Colonic mucosa (tissue), 4 donors: ENCODE measurements around the gene HAND1. TPM values are rescaled to one million over a fixed set of nuclear protein-coding genes. Genes with fewer than 3 reads are reported as not detected.

Source experiments
- DNase-seq: peaks from one replicate; pipeline ENCODE4 v3.0.0-alpha.2; 2020
- H3K27ac ChIP-seq: fragments of 200-600 bp; one replicate; pipeline ENCODE4 v1.8.0; 2021
- H3K27me3 ChIP-seq: fragments of 200-600 bp; one replicate; pipeline ENCODE4 v1.8.0; 2021
- H3K36me3 ChIP-seq: fragments of 200-600 bp; one replicate; pipeline ENCODE4 v1.8.0; 2021
- H3K4me1 ChIP-seq: fragments of 200-600 bp; one replicate; pipeline ENCODE4 v1.8.0; 2021; ENCODE audit warnings: mild to moderate bottlenecking
- H3K4me3 ChIP-seq: fragments of 200-600 bp; one replicate; pipeline ENCODE4 v1.8.0; 2021
- H3K9ac ChIP-seq, 2 donors: one replicate each; pipeline ENCODE4 v1.7.0; 2013; ENCODE audit warnings: control low read depth in 2 of 2, low read depth in 2 of 2, low read length in 2 of 2
- H3K9me3 ChIP-seq: fragments of 200-600 bp; one replicate; pipeline ENCODE4 v1.8.0; 2021
- intact Hi-C: fragments of 100-400 bp; cut with DNase I; formaldehyde crosslinking; loops from one replicate; pipeline ENCODE4 v1.14.1; 2022
- total RNA-seq, 2 donors: library from RNA; stranded (reverse); fragmentation: NEBNext Ultra II Directional in 1 of 2; extraction: Animal tissue kit (Norgen Biotek cat#: 25700) in 1 of 2; gene quantifications; one replicate each; pipeline ENCODE4 v1.2.1, GENCODE V29; 2021
- TF ChIP-seq, protein P1 (sequence below): fragments of 200-600 bp; IDR thresholded peaks from one replicate; pipeline ENCODE4 v1.8.0; 2022; ENCODE audit warnings: antibody characterized with exemption, mild to moderate bottlenecking
- donor health status: healthy.
- donor health status: DM: no; HTN: no; CAD: no.
- donor health status: DM: no; HTN: no; CAD: no.

Gene HAND1
- total RNA-seq, 2 donors from 2014 or later: 4.6 TPM; not detected in 1

DNA sequence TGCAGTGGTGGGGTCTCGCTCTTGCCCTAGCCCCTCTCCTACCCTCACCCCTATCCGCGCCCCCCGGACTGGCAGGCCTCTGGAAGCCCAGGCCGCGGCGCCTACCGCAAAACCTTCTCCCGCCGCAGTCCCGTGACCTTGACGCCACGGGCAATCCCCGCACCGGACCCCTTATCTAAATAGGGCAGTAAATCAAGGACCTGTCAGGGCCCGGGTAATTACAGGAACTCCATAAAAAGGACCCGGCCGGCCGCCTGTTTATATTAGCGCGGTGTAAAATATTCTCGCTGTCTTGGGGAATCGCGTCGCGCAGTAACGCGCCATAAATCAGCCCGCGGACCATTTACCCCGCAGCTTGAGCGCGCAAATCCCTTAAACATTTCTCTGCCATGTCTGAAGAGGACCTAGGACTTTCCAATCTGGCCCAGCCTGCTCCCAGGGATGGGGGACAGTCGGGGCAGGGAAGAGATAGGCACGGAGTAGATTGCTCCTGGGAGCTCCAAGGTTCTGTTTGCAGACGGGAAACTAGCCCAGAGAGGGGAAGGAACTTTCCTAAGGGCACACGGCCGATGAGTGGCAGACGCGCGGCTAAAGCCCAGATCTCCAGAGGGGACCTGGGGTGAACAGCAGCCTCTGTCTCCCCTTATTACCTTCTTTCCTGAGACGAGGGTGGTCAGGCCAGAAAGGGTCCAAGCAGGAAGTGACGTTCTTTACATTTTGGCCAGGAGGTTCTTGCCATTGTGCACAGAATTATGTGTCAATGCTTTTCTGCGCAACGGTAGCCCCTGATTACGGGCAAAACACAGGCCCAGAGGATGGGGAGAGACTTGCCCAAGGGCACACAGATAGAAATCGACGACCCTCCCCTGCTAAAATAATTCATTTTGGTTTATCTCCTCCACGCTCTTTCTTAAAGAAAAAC, 4.8 kb upstream of the HAND1 start:
- Histone ChIP-seq H3K4me3 (no peak overlapping the region), H3K36me3 (no peaks in the 10 kb centered on the region), H3K9ac (no peak overlapping the region), H3K9me3 (no peaks in the 10 kb centered on the region), H3K27ac (no peak overlapping the region), H3K4me1 (peaks cover 2% of the 10 kb centered on the region), H3K27me3 (peaks cover 91% of the 10 kb centered on the region)
- DNase-seq: no peak
- intact Hi-C loops: no loop called here
- TF ChIP-seq, protein P1, sequence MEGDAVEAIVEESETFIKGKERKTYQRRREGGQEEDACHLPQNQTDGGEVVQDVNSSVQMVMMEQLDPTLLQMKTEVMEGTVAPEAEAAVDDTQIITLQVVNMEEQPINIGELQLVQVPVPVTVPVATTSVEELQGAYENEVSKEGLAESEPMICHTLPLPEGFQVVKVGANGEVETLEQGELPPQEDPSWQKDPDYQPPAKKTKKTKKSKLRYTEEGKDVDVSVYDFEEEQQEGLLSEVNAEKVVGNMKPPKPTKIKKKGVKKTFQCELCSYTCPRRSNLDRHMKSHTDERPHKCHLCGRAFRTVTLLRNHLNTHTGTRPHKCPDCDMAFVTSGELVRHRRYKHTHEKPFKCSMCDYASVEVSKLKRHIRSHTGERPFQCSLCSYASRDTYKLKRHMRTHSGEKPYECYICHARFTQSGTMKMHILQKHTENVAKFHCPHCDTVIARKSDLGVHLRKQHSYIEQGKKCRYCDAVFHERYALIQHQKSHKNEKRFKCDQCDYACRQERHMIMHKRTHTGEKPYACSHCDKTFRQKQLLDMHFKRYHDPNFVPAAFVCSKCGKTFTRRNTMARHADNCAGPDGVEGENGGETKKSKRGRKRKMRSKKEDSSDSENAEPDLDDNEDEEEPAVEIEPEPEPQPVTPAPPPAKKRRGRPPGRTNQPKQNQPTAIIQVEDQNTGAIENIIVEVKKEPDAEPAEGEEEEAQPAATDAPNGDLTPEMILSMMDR: no peak

DNA sequence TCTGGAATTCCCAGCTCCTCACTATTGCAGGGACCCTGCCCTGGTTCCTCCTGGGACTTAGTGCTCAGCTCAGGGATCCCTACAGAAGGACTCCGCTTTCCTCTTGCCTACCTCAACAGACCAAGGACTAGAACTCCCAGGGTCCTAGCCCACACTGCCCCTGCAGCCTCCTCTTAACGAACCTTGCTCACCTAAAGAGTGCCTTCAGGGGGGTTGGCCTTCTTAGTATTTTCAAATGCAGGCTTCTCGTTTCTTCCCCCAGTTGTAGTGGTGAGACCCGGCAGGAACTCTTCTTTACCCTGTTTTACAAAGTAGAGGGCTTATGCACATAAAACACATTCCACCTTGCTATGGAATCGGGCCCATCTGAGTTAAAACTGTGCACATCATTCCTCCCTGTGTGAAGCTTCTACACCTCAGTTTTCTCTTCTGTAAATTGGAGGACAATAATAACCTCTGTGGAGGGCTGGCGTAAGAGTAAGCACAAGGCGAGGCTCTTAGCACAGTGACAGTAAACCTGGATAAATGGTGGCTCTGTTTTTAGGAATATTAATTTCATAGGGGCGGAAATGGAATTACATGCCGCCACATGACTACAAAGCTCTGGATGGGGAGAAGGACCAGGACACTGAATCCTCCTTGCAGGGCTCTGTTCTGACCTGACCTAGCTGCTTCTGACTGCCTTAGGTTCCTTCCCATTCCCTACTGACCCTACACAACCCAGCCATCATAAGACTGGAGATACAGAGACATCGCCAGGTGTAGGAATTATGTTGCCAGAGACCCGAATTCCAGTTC, 3.8 kb upstream of the HAND1 start:
- H3K4me3 ChIP-seq: no peak overlapping the region
- TF ChIP-seq, protein P1: no peak
- H3K9me3 ChIP-seq: no peaks in the 10 kb centered on the region
- intact Hi-C loops: no loop called here
- H3K27me3 ChIP-seq: peaks cover 97% of the 10 kb centered on the region
- H3K27ac ChIP-seq: no peak overlapping the region
- no peak overlapping the region for H3K9ac ChIP-seq
- DNase-seq: no peak
- H3K36me3 ChIP-seq: no peaks in the 10 kb centered on the region
- peaks cover 7% of the 10 kb centered on the region for H3K4me1 ChIP-seq

DNA sequence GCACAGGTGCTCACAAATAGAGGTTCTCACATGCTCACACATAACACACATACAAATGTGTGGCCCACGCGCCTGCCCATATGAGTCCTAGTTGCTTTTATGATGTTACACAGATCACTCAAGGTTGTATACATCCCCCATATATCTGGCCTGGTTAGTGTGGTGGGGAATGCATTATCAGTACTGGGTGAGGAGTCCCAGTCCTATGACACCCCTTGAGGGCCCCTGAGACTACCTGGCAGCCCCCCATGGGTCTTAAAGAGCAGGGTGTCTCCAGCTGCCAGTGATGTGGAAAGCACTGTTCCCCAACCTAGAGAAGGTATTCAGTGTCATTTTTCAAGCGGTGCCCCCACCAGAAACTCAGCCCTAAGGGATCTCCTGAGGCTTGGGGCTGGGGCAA, 2.8 kb upstream of the HAND1 start:
- DNase-seq: no peak
- Histone ChIP-seq H3K4me3 (no peak overlapping the region), H3K36me3 (no peaks in the 10 kb centered on the region), H3K27me3 (peaks cover 99% of the 10 kb centered on the region), H3K9me3 (no peaks in the 10 kb centered on the region), H3K27ac (no peak overlapping the region), H3K9ac (no peak overlapping the region), H3K4me1 (peaks cover 13% of the 10 kb centered on the region)
- TF ChIP-seq, protein P1: no peak
- intact Hi-C loops: no loop called here

DNA sequence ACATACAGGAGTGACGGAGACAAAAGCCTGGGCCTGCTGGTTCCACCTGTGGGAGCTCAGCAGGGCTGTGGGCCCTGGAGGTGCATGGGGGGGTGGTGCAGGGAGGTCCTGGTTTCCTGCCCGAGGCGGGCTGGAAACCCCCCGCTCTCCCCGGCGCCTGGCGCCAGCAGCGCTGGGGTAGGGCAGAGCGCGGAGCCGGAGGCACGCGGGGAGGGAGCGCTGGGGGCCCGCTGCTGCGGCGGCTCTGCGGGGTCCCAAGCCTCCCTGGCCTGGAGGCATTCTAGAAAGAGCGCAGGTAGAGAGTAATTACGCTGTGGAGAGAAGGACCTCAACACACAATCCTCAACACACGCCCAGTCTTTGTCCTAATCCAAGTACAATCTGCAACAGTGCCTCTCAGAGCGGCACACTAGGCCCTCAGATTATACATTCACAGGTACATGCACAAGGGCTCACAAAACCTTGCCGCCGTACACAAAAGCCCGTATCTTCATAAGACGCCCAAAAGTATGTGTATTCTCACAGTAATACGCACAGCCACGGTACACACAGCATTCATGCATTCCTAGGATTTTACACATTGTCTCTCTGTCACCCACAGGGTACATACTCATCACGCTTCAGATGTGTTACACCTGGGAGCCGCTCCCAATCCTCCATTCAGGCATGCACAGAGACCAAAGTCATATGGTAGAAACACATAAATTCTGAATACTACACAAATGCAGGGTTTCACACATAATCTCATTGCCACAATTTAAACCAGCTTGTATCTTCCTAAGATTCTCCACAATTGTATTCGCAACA, 2.1 kb upstream of the HAND1 start:
- H3K27me3 ChIP-seq: peaks cover 99% of the 10 kb centered on the region
- TF ChIP-seq, protein P1: no peak
- no peak for DNase-seq
- H3K4me3 ChIP-seq: no peak overlapping the region
- no peak overlapping the region for H3K9ac ChIP-seq
- H3K9me3 ChIP-seq: no peaks in the 10 kb centered on the region
- peaks cover 16% of the 10 kb centered on the region for H3K4me1 ChIP-seq
- intact Hi-C loops: no loop called here
- no peak overlapping the region for H3K27ac ChIP-seq
- H3K36me3 ChIP-seq: no peaks in the 10 kb centered on the region
